ENCODE results near the gene UCP1. TPM values are rescaled to one million over a fixed set of nuclear protein-coding genes. Genes with fewer than 3 reads are reported as not detected.

UCP1 gene
- polyA plus RNA-seq, 1 donor (not counting 4 experiments of a cell fraction or from before 2014, with no cell fraction given): not detected

GRCh38 chr4:140579278-140579677 lies 10.5 kb upstream of the UCP1 start:
- no peak for FAIRE-seq
- peaks cover 36% of the 10 kb centered on the region for H3K27me3 ChIP-seq (ENCODE audit: control insufficient read depth, extremely low read depth, insufficient read depth, low read length)
- no peak overlapping the region for H3K4me2 ChIP-seq (ENCODE audit: control insufficient read depth, extremely low read depth, insufficient read depth, low read depth, low read length)

DNA sequence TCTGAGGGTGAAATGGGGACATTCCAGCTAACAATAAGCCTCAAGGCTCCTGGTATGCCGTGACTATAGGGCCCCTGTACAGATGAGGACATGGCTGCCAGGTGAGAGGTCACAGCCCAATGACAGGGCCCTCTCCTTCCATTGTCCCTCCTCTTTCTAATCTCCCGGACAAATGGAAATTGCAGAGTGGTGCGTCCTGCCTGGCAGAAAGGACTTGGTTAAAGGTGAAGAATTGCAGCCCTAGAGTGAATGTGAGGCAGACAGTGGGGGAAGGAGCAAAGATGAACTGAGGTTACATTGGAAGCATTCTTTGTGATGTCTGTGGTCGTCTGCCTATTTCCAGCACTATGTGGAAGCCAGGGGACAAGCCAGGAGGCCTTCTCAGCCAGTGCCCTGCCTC lies 6.7 kb upstream of the UCP1 start:
- H3K36me3 ChIP-seq (ENCODE audit: control insufficient read depth in 2 of 2, extremely low read depth in 1 of 2, insufficient read depth in 2 of 2, low read length in 2 of 2): no peaks in the 10 kb centered on the region
- no peak for DNase-seq (ENCODE audit: low read depth, low spot score)
- dilution Hi-C loops (cut with MboI; ENCODE audit: extremely low pct_ligation_motif_present, low sequenced_read_pairs): no loop called here
- peaks cover 3% of the 10 kb centered on the region for H3K9me3 ChIP-seq (ENCODE audit: control insufficient read depth, low read depth, low read length)
- H2AFZ ChIP-seq (ENCODE audit: control insufficient read depth, low read length): no peak overlapping the region
- no peaks in the 10 kb centered on the region for H3K4me1 ChIP-seq (ENCODE audit: control insufficient read depth, extremely low read depth, insufficient read depth, low read length)
- FAIRE-seq: no peak
- no peaks in the 10 kb centered on the region for H3K79me2 ChIP-seq (ENCODE audit: control insufficient read depth, insufficient read depth, low read length)
- H3K4me2 ChIP-seq (ENCODE audit: control insufficient read depth, extremely low read depth, insufficient read depth, low read depth, low read length): no peak overlapping the region
- TF ChIP-seq EZH2 (IDR thresholded peaks at IDR 0.05; ENCODE audit: low read length) (no peak), CTCF (optimal IDR thresholded peaks at IDR 0.05 in 1 of 3, IDR thresholded peaks at IDR 0.05 in 1 of 3, conservative IDR thresholded peaks at IDR 0.05 in 1 of 3; ENCODE audit: extremely low read depth in 1 of 3, insufficient read depth in 2 of 3, low read length in 3 of 3) (no peak)
- H3K27me3 ChIP-seq (ENCODE audit: control insufficient read depth, extremely low read depth, insufficient read depth, low read length): peaks cover 56% of the 10 kb centered on the region
- H3K4me3 ChIP-seq (ENCODE audit: control insufficient read depth in 2 of 3, extremely low read depth in 1 of 3, insufficient read depth in 2 of 3, low read depth in 1 of 3, low read length in 3 of 3): no peak overlapping the region
- no peak overlapping the region for H3K27ac ChIP-seq (ENCODE audit: control insufficient read depth, insufficient read depth, low read length)
- H4K20me1 ChIP-seq (ENCODE audit: control insufficient read depth, extremely low read depth, insufficient read depth, low read length): no peaks in the 10 kb centered on the region
- H3K9ac ChIP-seq (ENCODE audit: control insufficient read depth, extremely low read depth, insufficient read depth, low read length): no peak overlapping the region
- H3K9me1 ChIP-seq (ENCODE audit: control insufficient read depth, extremely low read depth, insufficient read depth, low read length): no peaks in the 10 kb centered on the region

More at GRCh38 chr4:140579278-140579677, 10.5 kb upstream of the UCP1 start:
- no peak overlapping the region for H3K27ac ChIP-seq (ENCODE audit: control insufficient read depth, insufficient read depth, low read length)
- H3K79me2 ChIP-seq (ENCODE audit: control insufficient read depth, insufficient read depth, low read length): no peaks in the 10 kb centered on the region
- no peaks in the 10 kb centered on the region for H3K9me3 ChIP-seq (ENCODE audit: control insufficient read depth, low read depth, low read length)
- H3K9me1 ChIP-seq (ENCODE audit: control insufficient read depth, extremely low read depth, insufficient read depth, low read length): no peaks in the 10 kb centered on the region
- H3K9ac ChIP-seq (ENCODE audit: control insufficient read depth, extremely low read depth, insufficient read depth, low read length): no peak overlapping the region
- H3K4me3 ChIP-seq (ENCODE audit: control insufficient read depth in 2 of 3, extremely low read depth in 1 of 3, insufficient read depth in 2 of 3, low read depth in 1 of 3, low read length in 3 of 3): no peak overlapping the region
- H3K36me3 ChIP-seq (ENCODE audit: control insufficient read depth in 2 of 2, extremely low read depth in 1 of 2, insufficient read depth in 2 of 2, low read length in 2 of 2): no peaks in the 10 kb centered on the region
- no peak for DNase-seq (ENCODE audit: low read depth, low spot score)
- H4K20me1 ChIP-seq (ENCODE audit: control insufficient read depth, extremely low read depth, insufficient read depth, low read length): no peaks in the 10 kb centered on the region
- H3K4me1 ChIP-seq (ENCODE audit: control insufficient read depth, extremely low read depth, insufficient read depth, low read length): no peaks in the 10 kb centered on the region
- dilution Hi-C loops (cut with MboI; ENCODE audit: extremely low pct_ligation_motif_present, low sequenced_read_pairs): no loop called here
- TF ChIP-seq CTCF (optimal IDR thresholded peaks at IDR 0.05 in 1 of 3, IDR thresholded peaks at IDR 0.05 in 1 of 3, conservative IDR thresholded peaks at IDR 0.05 in 1 of 3; ENCODE audit: extremely low read depth in 1 of 3, insufficient read depth in 2 of 3, low read length in 3 of 3) (no peak), EZH2 (IDR thresholded peaks at IDR 0.05; ENCODE audit: low read length) (peak; percentile 29)
- no peak overlapping the region for H2AFZ ChIP-seq (ENCODE audit: control insufficient read depth, low read length)

All from keratinocyte (primary cell).